Gastroesophageal sphincter (tissue), 3 donors: ENCODE data around the gene MIOS.

Experiments
- CTCF ChIP-seq, 4 experiments: fragments of 200-600 bp in 2 of 4; fragments of 450-650 bp in 2 of 4; sonication (generic) in 1 of 4; IDR thresholded peaks; one replicate each; pipeline ENCODE4 v1.5.1; 2017 to 2019; ENCODE audit warnings: antibody characterized with exemption in 4 of 4, mild to moderate bottlenecking in 2 of 4, moderate library complexity in 2 of 4
- POLR2A ChIP-seq, 2 donors: fragments of 450-650 bp; IDR thresholded peaks; one replicate each; pipeline ENCODE4 v1.6.1; 2017; ENCODE audit warnings: antibody characterized with exemption in 2 of 2, mild to moderate bottlenecking in 2 of 2, moderate library complexity in 1 of 2

GRCh38 chr7:7640221-7641128 lies 73.8 kb downstream of the MIOS start, which contains the start of gene UMAD1:
- TF ChIP-seq CTCF (IDR thresholded peaks at IDR 0.05) (no peak), POLR2A (IDR thresholded peaks at IDR 0.05) (peak; percentile 52 to 70)
